K562 (cell line): ENCODE results near the gene RAB5B. TPM values are rescaled to one million over a fixed set of nuclear protein-coding genes. Genes with fewer than 3 reads are reported as not detected.

Experiments
- AFF4 ChIP-seq: sonication (generic); formaldehyde crosslinking; IDR thresholded peaks from 2 replicates; pipeline ENCODE4 v1.8.0; 2023; ENCODE audit warnings: mild to moderate bottlenecking, missing genetic modification reagents
- BRD4 ChIP-seq: fragments of 200-600 bp; sonication (generic); IDR thresholded peaks from 2 replicates; pipeline ENCODE4 v1.6.1; 2017; ENCODE audit warnings: inconsistent platforms
- EP300 ChIP-seq: IDR thresholded peaks from 2 replicates; pipeline ENCODE4 v1.6.1; 2012; ENCODE audit warnings: low read length, improper control_type of control experiment
- ETS2 ChIP-seq: IDR thresholded peaks from 2 replicates; pipeline ENCODE4 v1.6.1; 2016; ENCODE audit warnings: borderline replicate concordance, missing genetic modification characterization, mild to moderate bottlenecking, moderate library complexity, missing compliant biosample characterization; ENCODE audit not compliant: poor library complexity, severe bottlenecking
- EWSR1 ChIP-seq: fragments of 450-650 bp; IDR thresholded peaks from 2 replicates; pipeline ENCODE4 v1.6.1; 2018; ENCODE audit warnings: borderline replicate concordance, mild to moderate bottlenecking, low read depth, moderate library complexity; ENCODE audit not compliant: partially characterized antibody
- KLF10 ChIP-seq: fragments of 250-450 bp; sonication (Bioruptor Pico); IDR thresholded peaks from 2 replicates; pipeline ENCODE4 v1.6.1; 2021; ENCODE audit warnings: matching md5 sums
- LCOR ChIP-seq: sonication (generic); formaldehyde crosslinking; IDR thresholded peaks from 2 replicates; pipeline ENCODE4 v1.8.0; 2022; ENCODE audit warnings: mild to moderate bottlenecking, missing genetic modification reagents
- MEF2D ChIP-seq: conservative IDR thresholded peaks from 2 replicates; pipeline ENCODE4 v1.6.1; 2016; ENCODE audit warnings: low read depth, missing genetic modification characterization, missing compliant biosample characterization
- NFXL1 ChIP-seq: fragments of 450-650 bp; formaldehyde crosslinking; IDR thresholded peaks from 2 replicates; pipeline ENCODE4 v1.4.0; 2021; ENCODE audit warnings: mild to moderate bottlenecking
- NR4A1 ChIP-seq, 2 experiments: fragments of 250-450 bp in 1 of 2; fragments of 450-650 bp in 1 of 2; sonication (Bioruptor Pico) in 1 of 2; IDR thresholded peaks; 2 replicates each; pipeline versions ENCODE4 v1.4.0 to v1.6.1; 2016 to 2020; ENCODE audit warnings: mild to moderate bottlenecking in 2 of 2, missing compliant biosample characterization in 1 of 2, missing genetic modification characterization in 1 of 2, moderate library complexity in 1 of 2
- PHB2 ChIP-seq: fragments of 450-650 bp; IDR thresholded peaks from 2 replicates; pipeline ENCODE4 v1.6.1; 2017; ENCODE audit warnings: low read depth
- PYGO2 ChIP-seq: fragments of 450-650 bp; IDR thresholded peaks from 2 replicates; pipeline ENCODE4 v1.6.1; 2016; ENCODE audit warnings: mild to moderate bottlenecking, missing genetic modification characterization, moderate library complexity, missing compliant biosample characterization
- RBBP5 ChIP-seq: fragments of 200-600 bp; sonication (generic); IDR thresholded peaks from 2 replicates; pipeline ENCODE4 v1.6.1; 2012; ENCODE audit warnings: borderline replicate concordance, mild to moderate bottlenecking, low read length, control low read depth, inconsistent platforms; ENCODE audit not compliant: insufficient read depth, poor library complexity, severe bottlenecking
- RUNX1 ChIP-seq: sonication (generic); IDR thresholded peaks from 2 replicates; pipeline ENCODE4 v1.6.1; 2016; ENCODE audit warnings: antibody characterized with exemption, low read depth
- SIRT6 ChIP-seq: IDR thresholded peaks from one replicate; pipeline ENCODE4 v1.6.1; 2012; ENCODE audit warnings: low read depth, mild to moderate bottlenecking, control low read depth, inconsistent platforms, low read length, moderate library complexity
- SMARCA5 ChIP-seq: fragments of 450-650 bp; IDR thresholded peaks from 2 replicates; pipeline ENCODE4 v1.6.1; 2016
- TSC22D4 ChIP-seq: fragments of 450-650 bp; IDR thresholded peaks from 2 replicates; pipeline ENCODE4 v1.6.1; 2016; ENCODE audit warnings: missing genetic modification characterization, missing biosample characterization, control low read depth
- XRCC4 ChIP-seq: IDR thresholded peaks from one replicate; pipeline ENCODE4 v1.6.1; 2011; ENCODE audit not compliant: insufficient read depth, insufficient read length; ENCODE audit errors: extremely low read depth
- ZNF140 ChIP-seq: fragments of 250-450 bp; sonication (Bioruptor Pico); IDR thresholded peaks from 2 replicates; pipeline ENCODE4 v1.8.0; 2021; ENCODE audit warnings: moderate library complexity, mild to moderate bottlenecking, inconsistent platforms
- ZNF146 ChIP-seq: IDR thresholded peaks from one replicate; pipeline ENCODE4 v1.6.1; 2018; ENCODE audit warnings: missing compliant biosample characterization; ENCODE audit not compliant: unreplicated experiment
- ZNF263 ChIP-seq: sonication (generic); formaldehyde crosslinking; IDR thresholded peaks from 2 replicates; pipeline ENCODE4 v1.8.0; 2022; ENCODE audit warnings: mild to moderate bottlenecking, missing genetic modification reagents, borderline replicate concordance
- ZNF551 ChIP-seq: fragments of 250-450 bp; sonication (Bioruptor Pico); IDR thresholded peaks from 2 replicates; pipeline ENCODE4 v1.5.0; 2021; ENCODE audit warnings: mild to moderate bottlenecking, moderate library complexity
- ZNF707 ChIP-seq: fragments of 250-450 bp; sonication (Bioruptor Pico); conservative IDR thresholded peaks from 2 replicates; pipeline ENCODE4 v1.8.0; 2022; ENCODE audit warnings: inconsistent platforms, mild to moderate bottlenecking, moderate library complexity
- ZNF830 ChIP-seq: fragments of 250-450 bp; sonication (Bioruptor Pico); IDR thresholded peaks from 2 replicates; pipeline ENCODE4 v1.5.0; 2021; ENCODE audit warnings: mild to moderate bottlenecking
- polyA plus RNA-seq, 8 experiments: library from polyadenylated mRNA; depleted of rRNA in 4 of 8; stranded (reverse) in 5 of 8; unstranded in 3 of 8; fragments of >200 nt; fragmentation: Nextera tagmentation in 2 of 8; fragmentation: Illumina TruSeq in 1 of 8; extraction: Ambion mirVana in 2 of 8; extraction: Trizol in 1 of 8; gene quantifications; 2 replicates each; pipeline versions ENCODE4 v1.2.1 to v1.2.3, GENCODE V29; 2011 to 2014; ENCODE audit warnings: inconsistent platforms in 1 of 8, missing spikeins in 1 of 8
- total RNA-seq, 7 experiments: library from RNA; depleted of rRNA in 6 of 7; stranded (reverse); fragments of >200 nt in 6 of 7; fragmentation: Illumina TruSeq in 2 of 7; extraction: Trizol in 2 of 7; gene quantifications; 2 replicates each; pipeline versions ENCODE4 v1.2.1 to v1.2.3, GENCODE V29; 2011 to 2021; ENCODE audit warnings: low replicate concordance in 1 of 7

The RAB5B gene
- total and polyA plus RNA-seq, 9 of the 15 experiments (the other 6 are each of a cell fraction or from before 2014, with no cell fraction given) = 6.8 to 73.8 (median 25.2) TPM

- TF ChIP-seq SIRT6 (no peak), RUNX1 (no peak), EP300 (no peak), PHB2 (no peak), EWSR1 (no peak), ZNF140 (CRISPR knock-in tag) (no peak), KLF10 (CRISPR knock-in tag) (no peak), RBBP5 (peak; percentile 75), ZNF146 (CRISPR knock-in tag) (no peak), PYGO2 (tag) (peak; percentile 78), ZNF263 (CRISPR knock-in tag) (peak; percentile 60; the same call in 1 of the 2 replicates), NR4A1 (CRISPR knock-in tag; IDR thresholded peaks at IDR 0.05) (0 out of 2 replicates have a peak, but pooled peaks have one; percentile 5), NR4A1 (tag; IDR thresholded peaks at IDR 0.05) (peak; percentile 86), XRCC4 (no peak), MEF2D (tag) (peak; percentile 74; the same call in 1 of the 2 replicates), NFXL1 (CRISPR knock-in tag) (no peak), BRD4 (peak; percentile 55; the same call in 1 of the 2 replicates), LCOR (no peak), TSC22D4 (tag) (no peak), AFF4 (CRISPR knock-in tag) (no peak; the same call in 1 of the 2 replicates), ZNF707 (CRISPR knock-in tag) (peak; percentile 19; the same call in 1 of the 2 replicates), ETS2 (tag) (peak; percentile 74), ZNF551 (CRISPR knock-in tag) (0 out of 2 replicates have a peak, but pooled peaks have one; percentile 50), ZNF830 (CRISPR knock-in tag) (0 out of 2 replicates have a peak, but pooled peaks have one; percentile 4), SMARCA5 (0 out of 2 replicates have a peak, but pooled peaks have one; percentile 53)
These were observed 67.9 kb downstream of the RAB5B start, which contains the start of gene RPS26 (continued) for GRCh38 chr12:56041552-56042429.
